Measurements from ENCODE around the gene IRF1. TPM values are rescaled to one million over a fixed set of nuclear protein-coding genes. Genes with fewer than 3 reads are reported as not detected.
A peak's percentile ranks its signal among the peaks of the same experiment; 100 is the strongest.

Gene IRF1
- total RNA-seq, 4 donors from 2014 or later = 40.8 to 86.9 (median 65.5) TPM

DNA sequence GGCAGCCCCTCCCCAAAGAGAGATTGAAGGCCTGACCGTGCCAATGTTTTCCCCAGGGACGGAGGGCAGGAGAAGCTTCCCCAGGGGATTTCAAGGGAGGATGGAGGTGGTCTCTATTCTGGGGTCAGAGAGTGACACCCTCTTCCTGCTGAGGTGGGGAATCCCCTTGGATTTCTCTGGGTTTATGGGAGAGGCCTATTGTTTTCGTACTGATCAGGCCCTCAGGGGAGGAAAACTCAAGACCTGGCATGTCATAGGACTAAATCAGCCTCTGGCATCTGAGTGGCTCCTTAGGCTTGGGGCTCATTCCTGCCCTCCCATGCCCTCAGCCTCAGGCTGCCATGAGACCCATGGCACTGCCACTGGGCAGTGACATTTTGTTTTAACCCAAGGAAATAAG, 44.6 kb downstream of the IRF1 start:
- in situ Hi-C loops (cut with MboI; ENCODE audit: low pct_ligation_motif_present in 1 of 4, low pct_unique_long_range_greater_than_20kb in 1 of 4, low sequenced_read_pairs in 3 of 4) = no loop called here
- Histone ChIP-seq H3K9me3 (no peaks in the 10 kb centered on the region), H3K27ac (peak overlapping the region; percentile 48 to 73 (median 66)), H3K27me3 (no peaks in the 10 kb centered on the region), H3K36me3 (no peaks in the 10 kb centered on the region), H3K4me3 (no peak overlapping the region), H3K4me1 (peaks cover 19 to 32% (median 27%) of the 10 kb centered on the region in 4 donors)
- TF ChIP-seq POLR2AphosphoS5 (IDR thresholded peaks at IDR 0.05) (no peak), POLR2A (IDR thresholded peaks at IDR 0.05) (no peak), EP300 (IDR thresholded peaks at IDR 0.05; ENCODE audit: low read depth) (no peak), CTCF (IDR thresholded peaks at IDR 0.05) (no peak)
- no peak for DNase-seq
- intact Hi-C loops (cut with DNase I; ENCODE audit: low total_unique reads) = no loop called here
- WGBS, 2 donors (ENCODE audit: low coverage in 1 of 2) = 60% methylated on average over 1 of the region's 3 CpGs; no CpG with 5 or more reads in 1 of the 2 donors

DNA sequence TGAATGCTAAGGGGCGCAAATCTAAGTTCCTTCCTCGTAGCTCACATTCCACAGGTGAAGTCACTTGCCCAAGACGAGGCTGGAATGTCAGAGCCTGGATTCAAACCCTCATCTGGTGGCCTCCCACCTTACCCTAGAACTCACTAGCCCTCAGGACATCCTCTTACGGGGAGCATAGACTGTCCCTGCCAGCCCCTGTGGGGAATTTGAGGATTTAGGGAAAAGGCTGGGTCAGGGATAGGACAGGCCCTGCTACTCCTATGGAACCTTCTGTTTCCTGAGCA, 45.0 kb downstream of the IRF1 start:
- peaks cover 19 to 32% (median 27%) of the 10 kb centered on the region in 4 donors for H3K4me1 ChIP-seq
- intact Hi-C loops (cut with DNase I; ENCODE audit: low total_unique reads) (no loop called here), in situ Hi-C loops (cut with MboI; ENCODE audit: low pct_ligation_motif_present in 1 of 4, low pct_unique_long_range_greater_than_20kb in 1 of 4, low sequenced_read_pairs in 3 of 4) (no loop called here)
- no peaks in the 10 kb centered on the region for H3K9me3 ChIP-seq
- no peaks in the 10 kb centered on the region for H3K36me3 ChIP-seq
- no peak for TF ChIP-seq CTCF (IDR thresholded peaks at IDR 0.05)
- no peak for TF ChIP-seq EP300 (IDR thresholded peaks at IDR 0.05; ENCODE audit: low read depth)
- TF ChIP-seq POLR2A (IDR thresholded peaks at IDR 0.05) = no peak
- TF ChIP-seq POLR2AphosphoS5 (IDR thresholded peaks at IDR 0.05) = no peak
- WGBS, 2 donors (ENCODE audit: low coverage in 1 of 2) = 50 to 89% methylated on average over 3 to 4 of the region's 4 CpGs
- no peak for DNase-seq
- peak overlapping the region; percentile 48 to 73 (median 66) for H3K27ac ChIP-seq
- H3K4me3 ChIP-seq = no peak overlapping the region
- no peaks in the 10 kb centered on the region for H3K27me3 ChIP-seq

- 82 to 90% methylated on average over 5 of the region's 5 CpGs for WGBS, 2 donors (ENCODE audit: low coverage in 1 of 2)
- Histone ChIP-seq H3K36me3 (no peaks in the 10 kb centered on the region), H3K4me1 (peaks cover 19 to 37% (median 28%) of the 10 kb centered on the region in 4 donors), H3K27ac (peak overlapping the region in 3 of 4 donors; percentile 48 to 73 (median 69)), H3K9me3 (no peaks in the 10 kb centered on the region), H3K27me3 (no peaks in the 10 kb centered on the region), H3K4me3 (no peak overlapping the region)
- TF ChIP-seq EP300 (IDR thresholded peaks at IDR 0.05; ENCODE audit: low read depth) = no peak
- TF ChIP-seq POLR2AphosphoS5 (IDR thresholded peaks at IDR 0.05) = no peak
- no peak for TF ChIP-seq CTCF (IDR thresholded peaks at IDR 0.05)
- TF ChIP-seq POLR2A (IDR thresholded peaks at IDR 0.05) = no peak
- DNase-seq = no peak
- intact Hi-C loops (cut with DNase I; ENCODE audit: low total_unique reads) = no loop called here
- in situ Hi-C loops (cut with MboI; ENCODE audit: low pct_ligation_motif_present in 1 of 4, low pct_unique_long_range_greater_than_20kb in 1 of 4, low sequenced_read_pairs in 3 of 4) = no loop called here
Measured at GRCh38 chr5:132444841-132445639, 45.5 kb downstream of the IRF1 start.

DNA sequence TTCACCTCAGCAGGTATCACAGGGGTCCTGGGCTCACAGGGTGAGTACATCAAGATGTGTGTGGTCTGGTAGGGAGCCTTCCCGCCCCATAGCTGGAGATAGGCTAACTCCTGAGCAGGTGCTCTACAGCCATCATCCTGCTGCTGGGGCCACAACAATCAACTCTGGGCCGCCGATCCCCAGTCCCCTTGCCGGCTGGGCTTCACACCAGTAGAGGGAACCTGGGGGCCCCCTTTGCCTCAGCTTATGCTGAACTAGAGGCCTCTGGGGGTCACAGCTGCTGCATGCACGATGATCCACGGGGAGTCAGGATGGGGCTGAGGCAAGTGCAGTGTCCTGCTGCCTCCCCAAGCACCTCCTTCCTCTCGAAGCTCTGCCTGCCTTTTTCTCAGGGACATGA, 46.5 kb downstream of the IRF1 start:
- 90% methylated on average over 7 of the region's 7 CpGs; no CpG with 5 or more reads in 1 of the 2 donors for WGBS, 2 donors (ENCODE audit: low coverage in 1 of 2)
- no peaks in the 10 kb centered on the region for H3K36me3 ChIP-seq
- no peak overlapping the region for H3K4me3 ChIP-seq
- no peak for TF ChIP-seq EP300 (IDR thresholded peaks at IDR 0.05; ENCODE audit: low read depth)
- no peak for TF ChIP-seq POLR2A (IDR thresholded peaks at IDR 0.05)
- TF ChIP-seq CTCF (IDR thresholded peaks at IDR 0.05) = no peak
- TF ChIP-seq POLR2AphosphoS5 (IDR thresholded peaks at IDR 0.05) = no peak
- H3K9me3 ChIP-seq = no peaks in the 10 kb centered on the region
- peaks cover 27 to 44% (median 35%) of the 10 kb centered on the region in 4 donors for H3K4me1 ChIP-seq
- no peaks in the 10 kb centered on the region for H3K27me3 ChIP-seq
- H3K27ac ChIP-seq = no peak overlapping the region
- intact Hi-C loops (cut with DNase I; ENCODE audit: low total_unique reads) = no loop called here
- in situ Hi-C loops (cut with MboI; ENCODE audit: low pct_ligation_motif_present in 1 of 4, low pct_unique_long_range_greater_than_20kb in 1 of 4, low sequenced_read_pairs in 3 of 4) = no loop called here
- DNase-seq = no peak

Measured in transverse colon (tissue), 4 donors.